ENCODE measurements around the gene POLR3B. TPM values are rescaled to one million over a fixed set of nuclear protein-coding genes. Genes with fewer than 3 reads are reported as not detected.

The POLR3B gene
- total RNA-seq, 4 donors from 2014 or later, result 5.7 to 7.9 (median 6.4) TPM

- WGBS, 2 donors (ENCODE audit: low coverage in 1 of 2), result 27 to 29% methylated on average over 1 of the region's 1 CpG
- Histone ChIP-seq H3K27ac (peak overlapping the region in 1 of 4 donors; percentile 3), H3K4me1 (peaks cover 6 to 18% (median 9%) of the 10 kb centered on the region in 3 donors), H3K4me3 (no peak overlapping the region), H3K36me3 (peaks cover 0 to 12% of the 10 kb centered on the region in 2 donors), H3K27me3 (no peaks in the 10 kb centered on the region), H3K9me3 (no peaks in the 10 kb centered on the region)
- ATAC-seq, result no peak
- TF ChIP-seq POLR2A (IDR thresholded peaks at IDR 0.05), result no peak
- TF ChIP-seq CTCF (IDR thresholded peaks at IDR 0.05), result no peak
- no peak for TF ChIP-seq POLR2AphosphoS5 (IDR thresholded peaks at IDR 0.05)
- no peak for TF ChIP-seq EP300 (IDR thresholded peaks at IDR 0.05)
Measured at GRCh38 chr12:106427917-106428316, 70.4 kb downstream of the POLR3B start.

DNA sequence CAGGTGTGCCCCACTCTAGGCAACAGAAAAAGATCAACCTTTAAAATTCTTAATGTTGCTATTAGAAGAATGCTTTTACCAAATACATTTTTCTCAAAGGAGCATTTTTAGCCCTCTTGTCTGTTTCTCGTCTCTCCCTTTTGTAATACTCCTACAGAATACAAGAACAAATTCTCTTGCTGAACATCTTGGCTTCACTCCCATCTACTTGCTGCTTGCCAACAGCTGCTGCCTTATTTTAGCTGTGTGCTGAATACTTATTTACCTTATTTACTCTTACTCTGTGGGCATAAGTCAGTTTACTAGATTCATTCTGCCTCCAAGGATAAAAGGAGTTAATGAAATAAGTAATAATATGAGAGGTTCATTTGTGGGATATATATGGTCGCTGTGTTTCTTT is 70.8 kb downstream of the POLR3B start:
- WGBS, 2 donors (ENCODE audit: low coverage in 1 of 2), result 19% methylated on average over 2 of the region's 2 CpGs
- Histone ChIP-seq H3K27me3 (no peaks in the 10 kb centered on the region), H3K27ac (peak overlapping the region in 1 of 4 donors; percentile 3), H3K4me3 (no peak overlapping the region), H3K36me3 (peaks cover 0 to 17% of the 10 kb centered on the region in 2 donors), H3K9me3 (no peaks in the 10 kb centered on the region), H3K4me1 (peaks cover 6 to 18% (median 9%) of the 10 kb centered on the region in 3 donors)
- no peak for ATAC-seq
- TF ChIP-seq EP300 (IDR thresholded peaks at IDR 0.05) (no peak), CTCF (IDR thresholded peaks at IDR 0.05) (no peak), POLR2AphosphoS5 (IDR thresholded peaks at IDR 0.05) (no peak), POLR2A (IDR thresholded peaks at IDR 0.05) (no peak)

DNA sequence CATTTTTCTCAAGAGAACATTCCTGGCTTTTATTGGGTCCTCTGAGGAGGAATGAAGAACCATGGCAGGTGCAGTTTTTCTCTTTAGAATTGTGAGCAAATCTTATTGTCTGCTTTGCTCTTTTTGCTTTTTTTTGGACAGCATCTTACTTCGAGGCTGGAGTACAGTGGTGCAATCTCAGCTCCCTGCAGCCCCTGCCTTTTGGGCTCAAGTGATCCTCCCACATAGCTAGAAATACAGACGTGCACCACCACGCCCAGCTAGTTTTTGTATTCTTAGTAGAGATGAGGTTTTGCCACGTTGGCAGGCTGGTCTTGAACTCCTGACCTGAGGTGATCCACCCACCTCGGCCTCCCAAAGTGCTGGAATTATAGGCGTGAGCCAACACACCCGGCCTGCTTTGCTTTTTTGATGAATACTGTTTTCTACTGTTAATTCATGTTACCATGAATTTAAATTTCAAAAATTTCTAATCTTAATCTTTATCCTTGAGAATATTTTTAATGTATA is 71.5 kb downstream of the POLR3B start:
- no peak overlapping the region for H3K27ac ChIP-seq

GRCh38 chr12:106429636-106430035 is 72.1 kb downstream of the POLR3B start:
- 100% methylated on average over 1 of the region's 1 CpG for WGBS, 2 donors (ENCODE audit: low coverage in 1 of 2)
- ATAC-seq, result no peak
- peaks cover 6 to 18% (median 9%) of the 10 kb centered on the region in 3 donors for H3K4me1 ChIP-seq
- no peak for TF ChIP-seq POLR2AphosphoS5 (IDR thresholded peaks at IDR 0.05)
- no peak for TF ChIP-seq POLR2A (IDR thresholded peaks at IDR 0.05)
- no peak for TF ChIP-seq EP300 (IDR thresholded peaks at IDR 0.05)
- no peak for TF ChIP-seq CTCF (IDR thresholded peaks at IDR 0.05)
- H3K4me3 ChIP-seq, result no peak overlapping the region
- H3K9me3 ChIP-seq, result no peaks in the 10 kb centered on the region
- peaks cover 0 to 29% of the 10 kb centered on the region in 2 donors for H3K36me3 ChIP-seq
- no peaks in the 10 kb centered on the region for H3K27me3 ChIP-seq
- no peak overlapping the region for H3K27ac ChIP-seq

More for the DNA sequence above, 71.5 kb downstream of the POLR3B start:
- Histone ChIP-seq H3K4me1 (peaks cover 6 to 18% (median 9%) of the 10 kb centered on the region in 3 donors), H3K27me3 (no peaks in the 10 kb centered on the region), H3K36me3 (peaks cover 0 to 24% of the 10 kb centered on the region in 2 donors), H3K4me3 (no peak overlapping the region), H3K9me3 (no peaks in the 10 kb centered on the region)
- 50 to 79% methylated on average over 6 to 7 of the region's 7 CpGs for WGBS, 2 donors (ENCODE audit: low coverage in 1 of 2)
- TF ChIP-seq CTCF (IDR thresholded peaks at IDR 0.05) (no peak), POLR2A (IDR thresholded peaks at IDR 0.05) (no peak), EP300 (IDR thresholded peaks at IDR 0.05) (no peak), POLR2AphosphoS5 (IDR thresholded peaks at IDR 0.05) (no peak)
- ATAC-seq, result no peak

- no peak overlapping the region for H3K27ac ChIP-seq
- WGBS, 2 donors (ENCODE audit: low coverage in 1 of 2), result 56 to 69% methylated on average over 3 of the region's 3 CpGs
- H3K36me3 ChIP-seq, result peaks cover 0 to 52% of the 10 kb centered on the region in 2 donors
- peaks cover 6 to 18% (median 9%) of the 10 kb centered on the region in 3 donors for H3K4me1 ChIP-seq
- H3K4me3 ChIP-seq, result no peak overlapping the region
- no peaks in the 10 kb centered on the region for H3K27me3 ChIP-seq
- no peak for ATAC-seq
- H3K9me3 ChIP-seq, result no peaks in the 10 kb centered on the region
- TF ChIP-seq CTCF (IDR thresholded peaks at IDR 0.05) (no peak), POLR2AphosphoS5 (IDR thresholded peaks at IDR 0.05) (no peak)
Measured at GRCh38 chr12:106431839-106432411, 74.4 kb downstream of the POLR3B start.
